Posterior cingulate gyrus (tissue), 11 donors: Measurements from ENCODE around the gene PLK5.
A peak's percentile ranks its signal among the peaks of the same experiment; 100 is the strongest.
"Not testable (repeated sequence)": the region's sequence is repeated elsewhere in the genome, so short reads cannot be mapped to it uniquely, and the experiment has no call there.

Experiments used
- DNase-seq, 10 donors: peaks; one replicate each; pipeline versions ENCODE4 v3.0.0 to v3.0.0-alpha.2; 2020 to 2021; ENCODE audit warnings: mixed read lengths in 3 of 10
- intact Hi-C: fragments of 100-400 bp; cut with DNase I; formaldehyde crosslinking; loops from one replicate; pipeline ENCODE4 v1.15.1; 2023

PLK5 gene

GRCh38 chr19:1522061-1522460 is 1.8 kb upstream of the PLK5 start:
- intact Hi-C loops, result no loop called here
- DNase-seq, result no peak

GRCh38 chr19:1522838-1523237 is 1.0 kb upstream of the PLK5 start:
- no peak for DNase-seq
- intact Hi-C loops, result no loop called here

- no peak for DNase-seq
- intact Hi-C loops, result no loop called here
Measured at GRCh38 chr19:1524287-1524971, 552 bp downstream of the PLK5 start.

GRCh38 chr19:1524972-1525325 is 1.1 kb downstream of the PLK5 start:
- intact Hi-C loops, result no loop called here

GRCh38 chr19:1525343-1525742 is 1.5 kb downstream of the PLK5 start:
- intact Hi-C loops, result no loop called here
- no peak for DNase-seq

More at GRCh38 chr19:1524972-1525325, 1.1 kb downstream of the PLK5 start:
- DNase-seq, result no peak

- no peak for DNase-seq
- intact Hi-C loops, result no loop called here
Measured at GRCh38 chr19:1526066-1526778, 2.3 kb downstream of the PLK5 start.

- DNase-seq, result no peak
- intact Hi-C loops, result no loop called here
Measured at GRCh38 chr19:1526979-1527649, 3.2 kb downstream of the PLK5 start.

GRCh38 chr19:1527650-1528309 is 3.9 kb downstream of the PLK5 start:
- intact Hi-C loops, result no loop called here
- no peak for DNase-seq

GRCh38 chr19:1528596-1529429 is 4.9 kb downstream of the PLK5 start:
- intact Hi-C loops, result no loop called here
- DNase-seq, result no peak

- no peak for DNase-seq
- intact Hi-C loops, result no loop called here
Measured at GRCh38 chr19:1529430-1529816, 5.5 kb downstream of the PLK5 start.

- DNase-seq, intact Hi-C loops: not testable (repeated sequence)
Measured at GRCh38 chr19:1530856-1531255, 7.0 kb downstream of the PLK5 start.

- intact Hi-C loops, result no loop called here
- no peak for DNase-seq
Measured at GRCh38 chr19:1531587-1531986, 7.7 kb downstream of the PLK5 start.

GRCh38 chr19:1532003-1532402 is 8.1 kb downstream of the PLK5 start:
- no peak for DNase-seq
- intact Hi-C loops, result no loop called here

GRCh38 chr19:1533510-1534150 is 9.8 kb downstream of the PLK5 start:
- DNase-seq, result no peak
- intact Hi-C loops, result no loop called here

GRCh38 chr19:1534972-1535371 is 11.1 kb downstream of the PLK5 start:
- DNase-seq, result no peak
- intact Hi-C loops, result no loop called here

- DNase-seq, intact Hi-C loops: not testable (repeated sequence)
Measured at GRCh38 chr19:1535699-1536098, 11.8 kb downstream of the PLK5 start.

GRCh38 chr19:1538978-1539377 is 15.1 kb downstream of the PLK5 start:
- intact Hi-C loops, result no loop called here
- no peak for DNase-seq

- DNase-seq, intact Hi-C loops: not testable (repeated sequence)
Measured at GRCh38 chr19:1539749-1540148, 15.9 kb downstream of the PLK5 start.

- intact Hi-C loops, result no loop called here
- peak in 3 of 10 donors; percentile 14 to 28 (median 26) for DNase-seq
Measured at GRCh38 chr19:1540365-1540925, 16.6 kb downstream of the PLK5 start.
